Posterior cingulate gyrus (tissue), 11 donors: Measurements from ENCODE around the gene TNS1.

Experiments used
- DNase-seq, 10 donors: peaks; one replicate each; pipeline versions ENCODE4 v3.0.0 to v3.0.0-alpha.2; 2020 to 2021; ENCODE audit warnings: mixed read lengths in 3 of 10
- intact Hi-C: fragments of 100-400 bp; cut with DNase I; formaldehyde crosslinking; loops from one replicate; pipeline ENCODE4 v1.15.1; 2023

The TNS1 gene

GRCh38 chr2:217923007-217923686 is 79.6 kb downstream of the TNS1 start:
- DNase-seq = no peak
- intact Hi-C loops = no loop called here

GRCh38 chr2:217922101-217923006 is 80.4 kb downstream of the TNS1 start:
- DNase-seq = peak in 2 of 10 donors; percentile 61 to 89
- intact Hi-C loops = no loop called here

GRCh38 chr2:217920879-217921603 is 81.8 kb downstream of the TNS1 start:
- DNase-seq = peak in 2 of 10 donors; percentile 38 to 78
- intact Hi-C loops = no loop called here

GRCh38 chr2:217919781-217920351 is 82.9 kb downstream of the TNS1 start:
- peak in 1 of 10 donors; percentile 70 for DNase-seq
- intact Hi-C loops = no loop called here

- intact Hi-C loops = no loop called here
- peak in 1 of 10 donors; percentile 63 for DNase-seq
These were observed 83.6 kb downstream of the TNS1 start for GRCh38 chr2:217919204-217919603.

GRCh38 chr2:217918308-217919024 is 84.3 kb downstream of the TNS1 start:
- peak in 2 of 10 donors; percentile 45 to 88 for DNase-seq
- intact Hi-C loops = no loop called here

GRCh38 chr2:217916504-217917254 is 86.1 kb downstream of the TNS1 start:
- intact Hi-C loops = no loop called here
- DNase-seq = peak in 1 of 10 donors; percentile 36

GRCh38 chr2:217915706-217916105 is 87.1 kb downstream of the TNS1 start:
- intact Hi-C loops = no loop called here
- peak in 1 of 10 donors; percentile 47 for DNase-seq

- intact Hi-C loops = no loop called here
- peak in 1 of 10 donors; percentile 24 for DNase-seq
These were observed 87.9 kb downstream of the TNS1 start for GRCh38 chr2:217914878-217915277.

- intact Hi-C loops = no loop called here
- no peak for DNase-seq
These were observed 88.7 kb downstream of the TNS1 start for GRCh38 chr2:217914078-217914477.

- DNase-seq = no peak
- intact Hi-C loops = no loop called here
These were observed 89.4 kb downstream of the TNS1 start for GRCh38 chr2:217913436-217913835.

- DNase-seq = no peak
- intact Hi-C loops = no loop called here
These were observed 90.4 kb downstream of the TNS1 start for GRCh38 chr2:217912098-217913024.

GRCh38 chr2:217911283-217912097 is 91.3 kb downstream of the TNS1 start:
- DNase-seq = peak in 1 of 10 donors; percentile 43
- intact Hi-C loops = no loop called here

GRCh38 chr2:217910875-217911212 is 92.0 kb downstream of the TNS1 start:
- intact Hi-C loops = no loop called here
- peak in 1 of 10 donors; percentile 35 for DNase-seq

- peak in 1 of 10 donors; percentile 52 for DNase-seq
- intact Hi-C loops = no loop called here
These were observed 93.5 kb downstream of the TNS1 start for GRCh38 chr2:217909156-217909820.

- peak in 1 of 10 donors; percentile 48 for DNase-seq
- intact Hi-C loops = no loop called here
These were observed 94.3 kb downstream of the TNS1 start for GRCh38 chr2:217908544-217908943.

- DNase-seq = no peak
These were observed 95.5 kb downstream of the TNS1 start for GRCh38 chr2:217907266-217907665.

More at GRCh38 chr2:217907266-217907665, 95.5 kb downstream of the TNS1 start:
- intact Hi-C loops = no loop called here
